A673 (cell line): ENCODE results near the gene SLC4A8. TPM values are rescaled to one million over a fixed set of nuclear protein-coding genes. Genes with fewer than 3 reads are reported as not detected.
A peak's percentile ranks its signal among the peaks of the same experiment; 100 is the strongest.

ENCODE experiments used
- BruUV-seq: library from RNA; stranded (reverse); fragments of 400-500 nt; replicated peaks from 2 replicates; lab custom pipeline; 2021; lab: Mats Ljungman, UMichigan
- CTCF ChIA-PET: fragments of 300-600 bp; sonication (Branson Sonifier 250); formaldehyde crosslinking; loops from one replicate; lab custom pipeline; 2022; ENCODE audit warnings: antibody characterized with exemption; lab: Charles Lee
- POLR2A ChIA-PET: fragments of 300-600 bp; sonication (Branson Sonifier 250); formaldehyde crosslinking; loops from one replicate; lab custom pipeline; 2022; ENCODE audit warnings: antibody characterized with exemption; ENCODE audit not compliant: low non-redundant PET; lab: Charles Lee
- DNase-seq: peaks from one replicate; pipeline ENCODE4 v3.0.0-alpha.2; 2015; ENCODE audit warnings: low spot score
- H3K27ac ChIP-seq: fragments of 200-600 bp; sonication (generic); 2 replicates; pipeline ENCODE4 v1.5.1; 2016; ENCODE audit warnings: mixed run types, low read depth, mild to moderate bottlenecking, mixed read lengths, antibody characterized with exemption, low read length; ENCODE audit not compliant: poor library complexity, severe bottlenecking
- H3K27me3 ChIP-seq: fragments of 200-600 bp; sonication (generic); replicated peaks from 2 replicates; pipeline ENCODE4 v1.6.1; 2017; ENCODE audit warnings: mixed run types, low read depth, mild to moderate bottlenecking, mixed read lengths, antibody characterized with exemption, low read length; ENCODE audit not compliant: insufficient read depth, poor library complexity
- H3K36me3 ChIP-seq: fragments of 200-600 bp; sonication (generic); 2 replicates; pipeline ENCODE4 v1.6.1; 2016; ENCODE audit warnings: mixed run types, mild to moderate bottlenecking, mixed read lengths, antibody characterized with exemption, low read length; ENCODE audit not compliant: insufficient read depth, poor library complexity, severe bottlenecking
- H3K4me1 ChIP-seq: fragments of 200-600 bp; sonication (generic); 2 replicates; pipeline ENCODE4 v1.6.1; 2017; ENCODE audit warnings: mixed run types, mild to moderate bottlenecking, mixed read lengths, antibody characterized with exemption, low read length; ENCODE audit not compliant: insufficient read depth, poor library complexity, severe bottlenecking
- H3K4me3 ChIP-seq: fragments of 200-600 bp; sonication (generic); 2 replicates; pipeline ENCODE4 v1.5.1; 2016; ENCODE audit warnings: low read depth, mixed run types, mild to moderate bottlenecking, mixed read lengths, low read length; ENCODE audit not compliant: poor library complexity, severe bottlenecking
- H3K9me3 ChIP-seq: fragments of 200-600 bp; sonication (generic); 2 replicates; pipeline ENCODE4 v1.6.1; 2016; ENCODE audit warnings: mixed run types, low read depth, mild to moderate bottlenecking, mixed read lengths, antibody characterized with exemption, low read length; ENCODE audit not compliant: poor library complexity, severe bottlenecking
- EZH2 ChIP-seq: fragments of 200-600 bp; sonication (generic); IDR thresholded peaks from 2 replicates; pipeline ENCODE4 v1.6.1; 2017; ENCODE audit warnings: borderline replicate concordance, low read depth, mild to moderate bottlenecking, mixed read lengths, antibody characterized with exemption, low read length; ENCODE audit not compliant: poor library complexity, severe bottlenecking
- intact Hi-C: fragments of 100-400 bp; cut with micrococcal nuclease; formaldehyde crosslinking; loops from one replicate; pipeline ENCODE4 v1.10.0; 2022; ENCODE audit not compliant: unreplicated experiment
- total RNA-seq: library from RNA; stranded (reverse); gene quantifications from 2 replicates; pipeline ENCODE4 v1.2.3, GENCODE V29; 2021
- TF ChIP-seq, protein P1 (sequence below): fragments of 300-800, 200-600 bp; sonication (generic); conservative IDR thresholded peaks from 2 replicates; pipeline ENCODE4 v1.5.1; 2017; ENCODE audit warnings: low read depth, mild to moderate bottlenecking, antibody characterized with exemption, low read length, moderate library complexity, mixed read lengths

Gene SLC4A8
- total RNA-seq, 1 experiment from 2014 or later, result 0.73 TPM

DNA sequence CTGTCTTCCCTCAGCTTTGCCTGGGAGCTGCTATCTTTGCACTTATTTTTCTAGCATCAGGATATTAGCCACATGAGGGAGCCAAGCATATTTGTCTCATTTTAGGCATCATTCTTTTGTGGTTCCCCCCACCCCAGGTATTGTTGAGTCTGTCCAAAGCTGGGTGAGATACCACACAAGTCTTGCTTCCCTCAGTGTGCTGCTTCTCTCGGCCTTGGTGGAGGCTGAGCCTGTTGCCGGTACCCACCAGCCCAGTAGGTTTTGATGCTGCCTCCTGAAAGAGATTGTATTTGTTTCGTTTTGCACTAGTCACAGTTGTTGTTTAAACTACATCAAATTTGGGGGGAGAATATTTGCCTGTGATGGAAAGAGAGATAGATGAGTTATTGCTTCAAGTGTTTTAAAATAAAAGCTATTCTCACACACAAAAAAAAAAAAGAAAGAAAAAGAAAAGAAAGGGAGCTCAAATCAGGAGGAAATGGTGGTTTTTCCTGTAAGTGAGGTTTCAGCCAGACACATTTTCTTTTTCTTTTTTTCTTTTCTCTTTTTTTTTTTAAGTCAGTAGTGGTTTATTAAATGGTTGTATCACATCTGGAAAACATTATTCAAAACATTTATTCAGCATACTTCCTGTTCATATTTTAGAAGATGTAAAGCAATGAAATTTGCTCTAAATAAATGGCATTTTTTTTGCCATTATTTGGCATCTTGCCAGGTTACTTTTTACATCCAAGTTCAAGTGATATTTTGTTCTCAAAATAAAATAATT is 58.5 kb downstream of the SLC4A8 start:
- Histone ChIP-seq H3K4me1 (peaks cover 5% of the 10 kb centered on the region), H3K4me3 (no peak overlapping the region), H3K9me3 (no peaks in the 10 kb centered on the region), H3K27me3 (no peaks in the 10 kb centered on the region), H3K36me3 (no peaks in the 10 kb centered on the region), H3K27ac (no peak overlapping the region)
- no TSS peak for BruUV-seq
- peak; percentile 27 for DNase-seq
- ChIA-PET POLR2A (no interaction called here), CTCF (interaction anchor here (0.6 kb wide), 1 partner anchor 24 kb away, joined by 3 read pairs; no protein-coding TSS in a partner anchor)
- intact Hi-C loops, result no loop called here
- TF ChIP-seq EZH2, result no peak
- TF ChIP-seq, protein P1, sequence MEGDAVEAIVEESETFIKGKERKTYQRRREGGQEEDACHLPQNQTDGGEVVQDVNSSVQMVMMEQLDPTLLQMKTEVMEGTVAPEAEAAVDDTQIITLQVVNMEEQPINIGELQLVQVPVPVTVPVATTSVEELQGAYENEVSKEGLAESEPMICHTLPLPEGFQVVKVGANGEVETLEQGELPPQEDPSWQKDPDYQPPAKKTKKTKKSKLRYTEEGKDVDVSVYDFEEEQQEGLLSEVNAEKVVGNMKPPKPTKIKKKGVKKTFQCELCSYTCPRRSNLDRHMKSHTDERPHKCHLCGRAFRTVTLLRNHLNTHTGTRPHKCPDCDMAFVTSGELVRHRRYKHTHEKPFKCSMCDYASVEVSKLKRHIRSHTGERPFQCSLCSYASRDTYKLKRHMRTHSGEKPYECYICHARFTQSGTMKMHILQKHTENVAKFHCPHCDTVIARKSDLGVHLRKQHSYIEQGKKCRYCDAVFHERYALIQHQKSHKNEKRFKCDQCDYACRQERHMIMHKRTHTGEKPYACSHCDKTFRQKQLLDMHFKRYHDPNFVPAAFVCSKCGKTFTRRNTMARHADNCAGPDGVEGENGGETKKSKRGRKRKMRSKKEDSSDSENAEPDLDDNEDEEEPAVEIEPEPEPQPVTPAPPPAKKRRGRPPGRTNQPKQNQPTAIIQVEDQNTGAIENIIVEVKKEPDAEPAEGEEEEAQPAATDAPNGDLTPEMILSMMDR, result no peak; the same call in 1 of the 2 replicates

DNA sequence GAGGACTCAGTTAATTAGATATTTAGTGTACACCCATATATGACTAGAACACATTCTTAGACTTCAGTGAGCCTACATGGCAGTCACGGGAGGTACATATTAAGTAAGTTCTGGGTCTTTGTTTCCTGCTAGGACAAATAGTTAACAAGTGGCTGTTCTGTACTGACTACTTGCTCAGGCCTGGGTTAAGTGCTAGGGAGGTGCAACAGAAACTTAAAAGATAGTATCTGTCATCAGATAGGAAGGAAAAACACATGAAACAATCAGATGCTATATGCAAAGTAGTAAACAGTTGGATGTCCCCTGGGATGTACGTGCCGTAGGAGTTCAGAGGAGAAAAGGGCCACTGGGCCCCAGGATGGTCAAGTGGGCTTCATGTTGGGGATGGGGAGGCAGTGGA is 59.5 kb downstream of the SLC4A8 start:
- CTCF ChIA-PET, result no interaction called here
- H3K36me3 ChIP-seq, result no peaks in the 10 kb centered on the region
- POLR2A ChIA-PET, result no interaction called here
- TF ChIP-seq EZH2, result no peak
- TF ChIP-seq, protein P1, result no peak
- H3K9me3 ChIP-seq, result no peaks in the 10 kb centered on the region
- no peaks in the 10 kb centered on the region for H3K27me3 ChIP-seq
- no peak overlapping the region for H3K27ac ChIP-seq
- peaks cover 5% of the 10 kb centered on the region for H3K4me1 ChIP-seq
- BruUV-seq, result no TSS peak
- DNase-seq, result no peak
- H3K4me3 ChIP-seq, result no peak overlapping the region
- intact Hi-C loops, result no loop called here

DNA sequence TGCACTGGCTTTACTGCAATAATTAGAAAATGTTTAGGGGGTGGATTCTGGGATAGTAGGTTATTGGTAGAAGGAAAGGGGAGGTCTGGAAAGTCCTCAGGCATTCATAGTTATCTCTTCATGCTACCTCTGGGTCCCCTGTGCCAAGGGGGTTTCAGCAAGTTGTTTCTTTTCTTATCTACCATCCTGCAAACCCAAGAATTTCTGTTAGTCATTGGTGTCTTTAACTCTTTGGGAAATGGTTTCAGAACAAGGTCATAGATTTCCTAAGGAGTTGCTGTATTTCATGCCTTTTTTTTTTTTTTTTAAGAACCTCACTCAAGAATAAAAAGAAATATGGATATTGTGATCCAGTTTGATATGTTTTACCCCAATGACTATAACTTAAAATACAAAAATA is 63.6 kb downstream of the SLC4A8 start:
- no TSS peak for BruUV-seq
- H3K27me3 ChIP-seq, result no peaks in the 10 kb centered on the region
- no peak for DNase-seq
- CTCF ChIA-PET, result no interaction called here
- POLR2A ChIA-PET, result no interaction called here
- H3K4me3 ChIP-seq, result no peak overlapping the region
- intact Hi-C loops, result no loop called here
- peaks cover 2% of the 10 kb centered on the region for H3K4me1 ChIP-seq
- H3K36me3 ChIP-seq, result no peaks in the 10 kb centered on the region
- H3K9me3 ChIP-seq, result no peaks in the 10 kb centered on the region
- no peak overlapping the region for H3K27ac ChIP-seq
- TF ChIP-seq, protein P1, result no peak
- no peak for TF ChIP-seq EZH2
